Stimulated activated CD4-positive, alpha-beta T cell treated with anti-CD3 and anti-CD28 coated beads, Interleukin-15, amount 100 ng/mL, for 1 hour (primary cell): ENCODE data around the gene TMEM59L.
"Not testable (repeated sequence)": the region's sequence is repeated elsewhere in the genome, so short reads cannot be mapped to it uniquely, and the experiment has no call there.

ENCODE experiments used
- DNase-seq, 2 donors: peaks; one replicate each; pipeline ENCODE4 v3.0.0-alpha.2; 2020; ENCODE audit warnings: low read depth in 1 of 2, low spot score in 1 of 2

Gene TMEM59L

DNA sequence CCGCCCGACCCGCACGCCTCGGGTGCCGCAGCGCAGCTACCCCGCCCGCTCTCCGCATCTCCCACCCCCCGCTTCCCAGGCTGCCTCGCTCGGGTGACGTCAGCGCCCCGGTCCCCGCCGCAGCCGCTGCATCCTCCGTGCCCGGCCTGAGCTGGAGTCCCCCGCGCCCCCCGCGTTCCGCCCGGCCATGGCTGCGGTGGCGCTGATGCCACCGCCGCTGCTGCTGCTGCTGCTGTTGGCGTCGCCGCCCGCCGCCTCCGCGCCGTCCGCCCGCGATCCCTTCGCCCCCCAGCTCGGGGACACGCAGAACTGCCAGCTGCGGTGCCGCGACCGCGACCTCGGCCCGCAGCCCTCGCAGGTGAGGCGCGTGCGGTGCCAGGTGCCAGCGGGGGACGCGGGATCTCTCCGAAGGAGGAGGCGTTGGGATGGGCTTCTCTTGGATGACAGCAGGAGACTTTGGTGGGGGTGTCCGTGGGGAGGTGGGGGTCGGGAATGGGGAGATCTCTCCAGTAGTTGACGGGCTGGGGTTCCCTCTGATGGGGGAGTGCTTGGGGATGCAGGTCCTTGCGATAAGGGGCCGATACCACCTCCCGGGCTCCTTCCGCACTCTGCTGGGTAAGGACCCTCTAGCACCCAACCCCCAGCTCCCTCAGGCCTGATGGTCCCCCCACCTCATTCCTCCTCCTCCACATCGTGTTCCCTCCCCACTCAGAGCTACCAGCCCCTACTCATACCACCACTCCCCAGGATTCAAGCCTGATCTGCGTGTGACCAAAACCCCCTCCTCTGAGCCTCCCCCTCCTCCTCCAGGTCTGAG lies at the start of gene TMEM59L:
Gene TMEM59L, plus strand, starts transcription at position 99 of the 817 bp plus-strand sequence. Its CDS starts 89 bp downstream, at position 188.
- no peak for DNase-seq

DNA sequence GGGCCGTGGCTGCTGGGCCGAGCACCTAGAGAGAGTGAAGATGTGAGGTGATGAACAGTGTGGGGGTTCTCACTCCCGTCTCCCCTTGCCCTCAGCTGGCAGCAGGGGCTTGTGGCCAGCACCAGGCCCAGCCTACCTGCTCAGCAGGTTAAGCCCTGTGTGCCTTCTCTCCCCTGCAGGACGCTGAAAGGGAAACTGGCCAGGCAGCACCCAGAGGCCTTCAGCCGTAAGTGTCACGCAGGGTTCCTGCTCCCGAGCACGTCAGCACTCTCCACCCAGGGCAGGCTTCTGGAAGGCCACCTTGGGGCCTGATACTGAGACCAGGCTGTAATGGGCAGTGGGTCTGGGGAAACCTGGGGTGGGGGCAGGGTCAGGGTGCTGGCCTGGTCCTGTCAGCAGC lies 45.7 kb upstream of the TMEM59L start:
- DNase-seq: no peak

DNA sequence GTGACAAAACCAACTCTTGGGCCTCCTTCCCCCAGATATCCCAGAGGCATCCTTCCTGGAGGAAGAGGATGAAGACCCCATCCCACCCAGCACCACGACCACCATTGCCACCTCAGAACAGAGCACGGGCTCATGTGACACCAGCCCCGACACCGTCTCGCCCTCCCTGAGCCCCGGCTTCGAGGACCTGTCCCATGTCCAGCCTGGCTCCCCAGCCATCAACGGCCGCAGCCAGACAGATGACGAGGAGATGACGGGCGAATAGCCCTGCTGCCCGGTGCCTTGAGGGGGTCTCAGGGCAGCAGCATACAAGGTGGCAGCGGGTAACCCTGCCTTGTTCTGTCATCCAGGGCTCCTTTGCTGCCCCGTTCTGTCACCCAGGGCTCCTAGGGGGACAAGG lies 44.3 kb upstream of the TMEM59L start:
- no peak for DNase-seq

DNA sequence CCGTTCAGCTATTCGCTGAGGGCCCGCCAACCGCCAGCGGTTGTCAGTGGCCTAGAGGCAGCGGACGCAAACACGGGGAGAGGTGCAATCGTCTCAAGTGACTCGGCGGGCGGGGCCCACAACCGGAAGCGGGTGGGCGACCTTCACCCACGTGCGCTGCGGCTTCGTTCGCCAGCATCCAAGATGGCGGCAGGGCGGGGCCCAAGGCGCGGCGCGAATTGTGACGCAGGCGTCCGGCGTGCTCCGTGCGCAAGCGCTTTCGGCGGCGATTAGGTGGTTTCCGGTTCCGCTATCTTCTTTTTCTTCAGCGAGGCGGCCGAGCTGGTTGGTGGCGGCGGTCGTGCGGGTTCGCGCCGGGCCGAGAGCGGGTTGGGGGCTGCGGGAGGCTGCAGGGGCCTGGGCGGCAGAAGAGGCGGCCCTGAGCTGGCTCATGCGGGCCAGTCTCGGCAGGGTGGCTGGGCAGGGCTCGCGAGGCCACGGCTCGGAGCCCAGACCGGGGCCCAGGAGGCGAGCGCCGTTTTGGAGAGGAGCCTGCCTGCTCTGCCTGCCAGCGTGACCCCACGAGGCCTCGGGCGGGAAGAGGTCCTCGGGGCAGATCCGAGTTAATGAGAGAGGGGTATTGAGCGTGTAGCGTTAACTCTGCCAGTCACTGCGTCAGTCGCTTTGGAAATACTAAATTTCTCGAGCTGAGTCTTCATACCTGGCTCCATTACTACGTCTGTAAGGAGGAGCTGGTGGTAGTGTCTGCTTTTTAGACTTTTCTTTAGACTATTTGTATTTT lies 40.9 kb upstream of the TMEM59L start, which contains the start of gene UBA52:
Gene UBA52, plus strand, starts transcription at position 294 of the 781 bp plus-strand sequence. CDS start 1,444 bp downstream, outside the sequence.
- peak; percentile 98 to 99 for DNase-seq

DNA sequence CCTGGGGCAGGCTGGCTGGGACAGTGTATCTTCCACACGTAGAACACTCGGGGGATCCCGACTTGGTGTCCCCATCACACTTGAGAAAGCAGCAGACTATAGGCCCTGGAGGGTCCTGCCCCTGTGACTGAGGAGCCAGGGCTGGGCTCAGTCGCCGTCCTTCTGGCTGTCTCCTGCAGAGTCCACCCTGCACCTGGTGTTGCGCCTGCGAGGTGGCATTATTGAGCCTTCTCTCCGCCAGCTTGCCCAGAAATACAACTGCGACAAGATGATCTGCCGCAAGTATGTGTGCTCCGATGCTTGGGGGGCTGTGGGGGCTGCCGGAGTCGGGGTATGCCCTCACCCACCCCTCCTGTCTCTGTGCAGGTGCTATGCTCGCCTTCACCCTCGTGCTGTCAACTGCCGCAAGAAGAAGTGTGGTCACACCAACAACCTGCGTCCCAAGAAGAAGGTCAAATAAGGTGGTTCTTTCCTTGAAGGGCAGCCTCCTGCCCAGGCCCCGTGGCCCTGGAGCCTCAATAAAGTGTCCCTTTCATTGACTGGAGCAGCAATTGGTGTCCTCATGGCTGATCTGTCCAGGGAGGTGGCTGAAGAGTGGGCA lies 37.9 kb upstream of the TMEM59L start:
- DNase-seq: no peak

DNA sequence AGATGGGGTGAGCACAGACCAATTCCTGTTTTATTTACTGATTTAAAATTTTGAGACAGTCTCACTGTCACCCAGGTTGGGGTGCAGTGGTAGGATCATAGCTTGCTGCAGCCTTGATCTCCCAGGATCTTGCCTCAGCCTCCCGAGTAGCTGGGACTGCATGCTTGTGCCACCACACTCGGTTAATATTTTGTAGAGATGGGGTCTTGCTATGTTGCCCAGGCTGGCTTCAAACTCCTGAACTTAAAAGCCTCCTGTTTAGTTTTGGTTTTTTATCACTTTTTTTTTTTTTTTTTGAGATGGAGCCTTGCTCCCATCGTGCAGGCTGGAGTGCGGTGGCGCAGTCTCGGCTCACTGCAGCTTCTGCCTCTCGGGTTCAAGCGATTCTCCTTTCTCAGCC lies 36.3 kb upstream of the TMEM59L start:
- no peak for DNase-seq

DNA sequence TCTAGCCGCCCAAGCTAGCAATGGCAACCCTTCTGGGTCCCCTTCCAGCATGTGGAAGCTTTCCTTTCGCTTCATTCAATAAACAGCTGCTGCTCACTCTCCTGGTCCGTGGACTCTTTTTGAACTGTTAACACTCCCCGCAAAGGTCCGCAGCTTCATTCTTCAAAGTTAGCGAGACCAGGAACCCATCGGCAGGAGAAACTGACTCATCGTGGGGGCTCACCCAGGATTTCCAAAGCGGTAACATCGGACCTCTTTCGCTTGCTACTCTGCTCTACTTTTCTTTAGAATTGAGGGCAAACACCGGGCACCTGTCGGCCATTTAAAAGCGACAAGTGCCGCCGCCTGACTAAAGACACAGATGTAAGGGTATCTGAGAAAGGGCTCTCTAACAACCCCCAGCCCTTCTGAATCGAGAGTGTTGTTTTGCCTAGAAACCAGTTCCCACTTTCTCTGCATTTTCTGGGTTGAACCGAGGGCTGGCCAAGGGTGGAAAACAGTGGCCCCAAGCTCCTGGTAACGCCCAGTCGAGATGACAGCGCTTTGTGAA lies 35.2 kb upstream of the TMEM59L start:
- no peak for DNase-seq

DNA sequence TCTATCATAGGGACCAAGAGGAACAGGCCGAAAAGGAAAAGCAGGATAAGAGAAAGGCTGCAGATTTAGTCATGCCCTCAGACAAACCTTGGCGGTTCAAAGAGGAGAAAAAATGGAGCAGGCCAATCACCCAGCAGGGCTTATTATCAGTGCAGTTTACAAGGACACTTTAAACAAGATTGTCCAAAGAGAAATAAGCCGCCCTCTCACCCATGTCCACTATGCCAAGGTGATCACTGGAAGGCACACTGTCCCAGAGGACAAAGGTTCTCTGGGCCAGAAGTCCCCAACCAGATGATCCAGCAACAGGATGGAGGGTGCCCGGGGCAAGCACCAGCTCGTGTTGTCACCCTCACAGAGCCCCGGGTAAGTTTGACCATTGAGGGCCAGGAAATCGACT lies 32.4 kb upstream of the TMEM59L start:
- DNase-seq: no peak

DNA sequence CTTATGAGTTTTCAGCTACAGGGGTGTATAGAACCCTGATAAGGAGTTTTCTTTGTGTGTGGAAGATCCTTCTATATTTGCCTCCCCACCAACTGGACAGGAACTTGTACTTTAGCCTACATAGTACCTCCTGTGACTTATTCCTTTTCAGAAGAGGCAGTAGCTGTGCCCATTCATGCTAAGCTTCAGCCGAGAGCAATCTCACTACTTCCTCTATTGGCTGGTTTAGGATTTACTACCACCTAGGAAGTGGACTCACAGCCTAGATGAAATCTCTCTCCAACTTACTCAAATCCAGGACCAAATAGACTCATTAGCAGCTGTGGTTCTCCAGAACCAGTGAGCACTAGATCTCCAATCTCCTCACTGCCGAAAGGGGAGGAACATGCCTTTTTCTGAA lies 26.4 kb upstream of the TMEM59L start:
- DNase-seq: no peak

DNA sequence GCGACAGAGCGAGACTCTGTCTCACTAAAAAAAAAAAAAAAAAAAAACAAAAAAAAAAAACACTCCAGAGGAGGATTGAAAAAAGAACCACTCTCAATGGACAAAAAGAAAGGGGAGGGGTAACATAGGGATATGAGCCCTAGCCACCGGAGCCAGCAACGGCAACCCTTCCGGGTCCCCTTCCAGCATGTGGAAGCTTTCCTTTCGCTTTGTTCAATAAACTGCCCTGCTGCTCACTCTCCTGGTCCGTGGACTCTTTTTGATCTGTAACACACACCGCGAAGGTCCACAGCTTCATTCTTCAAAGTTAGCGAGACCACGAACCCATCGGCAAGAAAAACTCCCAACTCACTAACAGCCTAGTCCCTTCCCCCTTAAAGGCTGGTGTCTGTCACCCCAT lies 25.1 kb upstream of the TMEM59L start:
- no peak for DNase-seq

DNA sequence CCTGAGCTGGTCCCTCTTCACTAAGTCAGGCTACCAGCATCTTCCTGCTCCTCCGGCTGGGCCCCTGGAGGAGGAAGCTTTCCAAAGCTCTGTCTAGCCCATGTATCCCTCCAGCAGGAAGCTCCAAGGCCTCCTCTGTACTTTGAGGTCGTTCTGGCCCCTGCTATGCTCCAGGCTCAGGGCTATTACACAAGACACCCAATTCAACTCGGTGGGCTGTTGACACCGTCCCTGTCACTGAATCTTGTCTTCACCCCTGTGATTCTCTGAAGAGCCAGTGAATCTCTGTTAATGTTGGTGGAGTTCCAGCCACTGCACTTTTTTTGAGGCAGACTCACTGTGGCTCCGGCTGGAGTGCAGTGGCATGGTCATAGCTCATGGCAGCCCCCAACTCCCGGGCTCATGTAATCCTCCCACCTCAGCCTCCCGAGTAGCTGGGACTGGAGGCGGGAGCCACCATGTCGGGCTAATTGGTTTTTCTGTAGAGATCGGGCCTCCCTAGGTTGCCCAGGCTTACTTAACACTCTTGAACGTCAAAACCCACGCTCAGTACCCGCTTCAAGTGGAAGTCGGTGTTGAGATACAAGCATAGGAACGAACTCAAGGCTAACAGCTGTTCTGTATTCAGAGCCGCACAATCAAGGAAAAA lies 24.6 kb upstream of the TMEM59L start:
- DNase-seq: no peak

DNA sequence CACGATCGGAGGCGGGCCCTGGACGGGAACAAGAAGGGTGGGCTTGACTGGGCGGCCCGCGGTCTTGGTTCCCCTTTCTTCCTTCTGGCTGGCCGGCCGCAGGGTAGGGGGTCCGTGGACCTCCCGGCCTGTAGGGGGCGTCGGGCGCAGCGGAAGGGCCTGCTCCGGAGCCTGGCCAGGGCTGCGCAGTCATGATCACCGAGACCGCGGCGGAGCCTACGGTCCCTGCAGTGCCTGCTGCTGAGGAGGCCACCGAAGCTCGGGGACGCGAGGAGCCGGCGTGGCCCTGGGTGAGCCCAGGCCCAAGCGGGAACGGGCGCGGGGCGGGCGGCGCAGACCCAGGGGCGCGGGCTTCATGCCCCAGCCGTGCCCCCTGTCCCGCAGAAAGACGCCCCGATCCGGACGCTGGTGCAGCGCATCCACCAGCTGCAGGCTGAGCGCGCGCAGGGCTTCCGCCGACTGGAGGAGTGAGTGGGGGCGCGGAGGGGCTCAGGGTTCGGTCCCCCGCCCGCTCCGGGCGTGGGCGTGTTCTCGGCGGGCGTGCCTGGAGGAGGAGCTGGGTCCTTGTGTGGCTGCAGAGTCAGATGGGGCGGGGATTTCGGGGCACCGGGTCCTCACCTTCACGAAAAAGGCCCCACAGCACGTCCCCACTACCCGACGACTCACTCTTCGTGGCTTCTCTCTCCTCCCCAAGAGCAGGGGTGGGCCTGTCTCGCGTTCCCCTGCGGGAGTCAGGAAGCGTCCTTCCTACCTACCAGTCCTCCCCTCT lies 23.9 kb upstream of the TMEM59L start, which contains the start of gene REX1BD:
Gene REX1BD, plus strand, starts transcription at position 188 of the 769 bp plus-strand sequence. Its CDS starts 4 bp downstream, at position 192.
- DNase-seq: peak; percentile 71 to 83

DNA sequence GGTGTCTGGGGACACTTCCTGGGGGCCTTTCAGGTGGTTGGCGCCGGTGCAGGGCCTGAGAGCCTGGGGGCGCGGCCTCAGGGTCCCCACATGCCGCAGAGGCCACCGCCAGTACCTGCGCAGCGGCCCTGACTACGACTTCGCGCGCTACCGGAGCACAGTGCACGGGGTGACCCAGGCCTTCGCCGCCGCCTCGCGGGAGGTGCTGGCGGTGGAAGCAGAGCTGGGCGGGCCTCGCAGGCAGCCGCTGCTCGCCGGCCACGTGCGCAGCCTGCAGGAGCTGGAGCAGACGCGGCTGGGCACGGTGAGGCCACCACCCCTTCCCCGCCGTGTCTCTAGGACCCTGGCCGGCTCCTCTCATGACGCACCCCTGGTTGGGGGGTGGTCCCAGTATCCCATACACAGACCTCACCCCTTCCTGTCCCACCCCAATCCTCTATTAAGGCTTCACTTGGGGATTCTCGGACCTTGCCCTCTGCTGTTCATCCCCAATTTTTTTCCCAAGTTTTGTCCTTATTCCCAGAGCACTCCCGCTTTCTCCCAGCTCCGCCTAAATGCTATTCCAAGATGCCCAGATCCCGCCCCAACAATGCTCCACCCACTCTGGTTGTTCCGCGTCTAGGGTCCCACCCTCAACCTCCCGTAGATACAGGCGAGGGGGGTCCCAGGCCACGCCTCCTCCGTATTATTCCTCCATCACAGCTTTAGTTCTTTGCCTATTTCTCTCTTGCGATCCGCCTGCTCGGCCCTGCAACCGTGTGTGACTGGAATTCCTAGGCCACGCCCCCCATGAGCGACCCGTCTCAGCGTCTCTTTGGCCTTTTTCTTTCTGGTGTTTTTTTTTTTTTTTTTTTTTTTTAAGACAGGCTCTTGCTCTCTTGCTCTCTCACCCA lies 23.0 kb upstream of the TMEM59L start:
- DNase-seq: peak; percentile 46 to 51

DNA sequence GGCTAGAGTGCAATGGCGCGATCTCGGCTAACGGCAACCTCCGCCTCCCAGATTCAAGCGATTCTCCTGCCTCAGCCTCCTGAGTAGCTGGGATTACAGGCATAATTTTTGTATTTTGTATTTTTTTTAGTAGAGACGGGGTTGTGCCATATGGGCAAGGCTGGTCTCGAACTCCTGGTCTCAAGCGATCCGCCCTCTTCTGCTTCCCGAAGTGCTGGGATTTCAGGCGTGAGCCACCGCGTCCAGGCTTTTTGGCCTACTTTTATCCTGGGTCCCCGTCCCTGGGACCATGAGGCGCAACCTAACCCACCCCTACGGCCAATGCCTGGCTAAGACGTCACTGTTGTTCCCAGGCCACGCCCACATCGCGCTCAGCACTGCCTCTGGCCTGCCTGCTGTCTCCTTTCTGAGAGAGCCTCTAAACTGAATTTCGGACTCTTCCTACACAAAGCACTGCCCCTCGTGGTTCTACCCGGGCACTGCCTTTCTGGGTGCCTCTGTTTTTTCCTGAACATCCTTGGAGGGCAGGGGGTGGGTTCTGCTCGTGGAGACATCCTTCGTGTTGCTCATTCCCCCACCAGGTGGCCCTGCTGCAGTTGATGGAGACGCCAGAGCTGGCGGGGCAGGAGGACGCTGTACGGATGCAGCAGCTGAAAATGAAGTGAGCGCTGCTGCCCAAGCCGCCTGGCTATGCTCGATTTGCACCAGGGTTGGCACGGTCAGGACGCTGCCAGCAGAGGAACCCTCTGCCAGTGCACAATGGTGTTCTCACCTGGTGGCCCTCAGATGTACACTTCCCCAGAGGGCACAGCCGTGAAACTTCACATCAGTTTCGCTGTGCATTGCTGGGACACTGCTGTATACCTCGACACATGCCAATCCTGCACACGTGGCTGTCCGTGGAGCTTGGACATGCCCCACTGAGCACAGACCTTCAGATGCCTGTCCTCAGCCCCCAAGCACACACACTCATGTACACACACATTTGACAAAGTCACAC lies 22.1 kb upstream of the TMEM59L start:
- no peak for DNase-seq

DNA sequence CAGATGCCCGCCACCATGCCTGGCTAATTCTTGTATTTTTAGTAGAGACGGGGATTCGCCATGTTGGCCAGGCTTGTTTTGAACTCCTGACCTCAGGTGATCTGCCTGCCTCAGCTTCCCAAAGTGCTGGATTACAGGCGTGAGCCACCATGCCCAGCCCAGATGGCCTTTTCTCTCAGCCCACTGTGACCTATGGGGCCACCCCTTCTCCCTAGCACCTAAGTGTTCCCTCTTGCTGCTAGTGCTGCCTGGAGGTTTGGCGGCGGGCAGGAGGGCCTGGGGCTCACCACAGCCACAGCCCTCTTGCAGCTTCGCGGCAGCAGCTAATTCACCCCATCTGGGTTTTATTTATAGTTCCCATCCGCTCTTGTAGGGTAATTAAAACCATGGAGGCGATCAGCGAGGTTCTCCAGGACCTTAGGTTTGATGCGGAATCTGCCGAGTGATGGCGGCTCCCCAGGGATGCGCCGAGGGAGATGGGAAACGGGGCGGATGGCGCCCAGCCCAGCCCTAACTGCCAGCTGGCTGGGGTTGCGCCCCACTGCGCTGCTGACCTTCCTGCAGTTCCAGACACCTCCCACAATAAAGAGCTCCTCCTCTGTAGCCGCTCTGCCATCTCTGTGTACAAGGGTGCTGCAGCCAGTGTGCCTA lies 20.8 kb upstream of the TMEM59L start:
- no peak for DNase-seq

DNA sequence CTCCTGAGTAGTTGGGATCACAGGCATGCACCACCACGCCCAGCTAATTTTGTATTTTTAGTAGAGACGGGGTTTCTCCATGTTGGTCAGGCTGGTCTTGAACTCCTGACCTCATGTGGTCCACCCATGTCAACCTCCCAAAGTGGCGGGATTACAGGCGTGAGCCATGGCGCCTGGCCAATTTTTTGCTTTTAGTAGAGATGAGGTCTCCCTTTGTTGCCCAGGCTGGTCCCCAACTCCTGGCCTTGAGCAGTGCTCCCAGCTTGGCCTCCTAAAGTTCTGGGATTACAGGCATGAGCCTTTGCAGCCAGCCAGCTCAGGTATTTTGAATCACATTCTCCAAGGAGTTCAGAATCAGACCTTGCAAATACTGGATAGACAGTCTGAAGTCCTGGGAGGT lies 19.9 kb upstream of the TMEM59L start:
- DNase-seq: not testable (repeated sequence)

DNA sequence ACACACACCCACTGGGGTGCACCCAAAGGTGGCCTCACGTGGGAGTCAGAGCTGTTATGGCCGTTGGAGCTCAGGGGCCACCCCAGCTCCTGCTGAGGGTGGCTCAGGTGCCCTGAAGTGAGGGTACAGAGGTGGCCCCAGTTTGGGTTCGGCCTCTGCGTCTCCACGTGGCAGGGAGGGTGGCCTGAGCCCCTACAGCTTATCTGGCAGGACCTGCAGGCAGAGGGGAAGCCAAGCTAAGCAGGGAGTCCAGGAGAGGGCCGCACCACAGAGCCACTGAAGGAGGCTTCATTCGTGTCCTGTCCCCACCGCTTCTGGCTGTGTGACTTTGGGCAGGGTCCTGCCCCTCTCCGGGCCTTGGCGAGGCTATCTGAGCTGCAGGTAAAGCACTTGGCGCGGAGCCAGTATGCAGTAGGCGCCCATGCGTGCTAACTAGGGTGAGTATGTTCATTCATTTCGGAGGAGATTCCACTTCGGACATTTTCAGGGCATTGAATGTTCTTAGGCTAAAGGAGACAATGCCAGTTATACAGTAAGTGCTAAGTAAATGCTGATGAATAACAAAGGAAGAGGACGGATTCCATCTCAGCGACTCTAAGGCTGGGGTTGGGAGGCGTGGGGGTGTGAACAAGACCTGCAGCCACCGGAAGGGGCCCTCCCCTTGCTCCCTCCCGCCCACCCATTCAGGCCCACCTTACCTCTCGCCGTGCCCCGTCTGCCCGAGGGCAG lies 19.1 kb upstream of the TMEM59L start:
- DNase-seq: no peak
